ENCODE measurements around the gene LCE6A. TPM values are rescaled to one million over a fixed set of nuclear protein-coding genes. Genes with fewer than 3 reads are reported as not detected.

The LCE6A gene
- total RNA-seq, 4 donors from 2014 or later, result not detected

DNA sequence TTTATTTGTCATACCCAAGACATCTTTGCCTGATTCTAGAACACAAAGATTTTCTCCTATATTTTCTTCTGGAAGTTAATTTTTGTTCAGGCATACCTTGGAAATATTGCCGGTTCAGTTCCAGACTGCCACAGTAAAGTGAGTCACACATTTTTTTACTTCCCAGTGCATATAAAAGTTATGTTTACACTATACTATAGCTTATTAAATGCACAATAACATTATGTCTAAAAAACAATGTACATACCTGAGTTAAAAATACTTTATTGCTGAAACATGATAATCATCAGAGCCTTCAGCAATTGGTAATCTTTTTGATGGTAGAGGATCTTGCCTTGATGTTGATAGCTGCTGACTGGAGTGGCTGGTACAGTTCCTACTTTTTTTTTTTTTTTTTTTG is 45.5 kb downstream of the LCE6A start:
- in situ Hi-C loops (cut with MboI; ENCODE audit: low pct_ligation_motif_present in 1 of 4, low pct_unique_long_range_greater_than_20kb in 1 of 4, low sequenced_read_pairs in 3 of 4), result no loop called here
- no peak overlapping the region for H3K27ac ChIP-seq

More for the DNA sequence above, 45.5 kb downstream of the LCE6A start:
- Histone ChIP-seq H3K4me3 (no peak overlapping the region), H3K9me3 (no peaks in the 10 kb centered on the region), H3K36me3 (no peaks in the 10 kb centered on the region), H3K27me3 (no peaks in the 10 kb centered on the region), H3K4me1 (no peaks in the 10 kb centered on the region)
- intact Hi-C loops (cut with DNase I; ENCODE audit: low total_unique reads), result no loop called here
- no peak for DNase-seq
- 45 to 49% methylated on average over 1 of the region's 1 CpG for WGBS, 2 donors (ENCODE audit: low coverage in 1 of 2)
- no peak for TF ChIP-seq EP300 (IDR thresholded peaks at IDR 0.05; ENCODE audit: low read depth)
- no peak for TF ChIP-seq POLR2AphosphoS5 (IDR thresholded peaks at IDR 0.05)
- TF ChIP-seq, protein P1, sequence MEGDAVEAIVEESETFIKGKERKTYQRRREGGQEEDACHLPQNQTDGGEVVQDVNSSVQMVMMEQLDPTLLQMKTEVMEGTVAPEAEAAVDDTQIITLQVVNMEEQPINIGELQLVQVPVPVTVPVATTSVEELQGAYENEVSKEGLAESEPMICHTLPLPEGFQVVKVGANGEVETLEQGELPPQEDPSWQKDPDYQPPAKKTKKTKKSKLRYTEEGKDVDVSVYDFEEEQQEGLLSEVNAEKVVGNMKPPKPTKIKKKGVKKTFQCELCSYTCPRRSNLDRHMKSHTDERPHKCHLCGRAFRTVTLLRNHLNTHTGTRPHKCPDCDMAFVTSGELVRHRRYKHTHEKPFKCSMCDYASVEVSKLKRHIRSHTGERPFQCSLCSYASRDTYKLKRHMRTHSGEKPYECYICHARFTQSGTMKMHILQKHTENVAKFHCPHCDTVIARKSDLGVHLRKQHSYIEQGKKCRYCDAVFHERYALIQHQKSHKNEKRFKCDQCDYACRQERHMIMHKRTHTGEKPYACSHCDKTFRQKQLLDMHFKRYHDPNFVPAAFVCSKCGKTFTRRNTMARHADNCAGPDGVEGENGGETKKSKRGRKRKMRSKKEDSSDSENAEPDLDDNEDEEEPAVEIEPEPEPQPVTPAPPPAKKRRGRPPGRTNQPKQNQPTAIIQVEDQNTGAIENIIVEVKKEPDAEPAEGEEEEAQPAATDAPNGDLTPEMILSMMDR (IDR thresholded peaks at IDR 0.05), result no peak
- TF ChIP-seq POLR2A (IDR thresholded peaks at IDR 0.05), result no peak

Other genes with a start within 250 kb of the LCE6A start
- not detected for gene LCE3C, start 242.6 kb upstream of the LCE6A start, total RNA-seq
- gene LCE3B, start 229.0 kb upstream of the LCE6A start, total RNA-seq, result not detected
- gene LCE3A, start 219.8 kb upstream of the LCE6A start, total RNA-seq, result not detected
- gene LCE2D, start 179.5 kb upstream of the LCE6A start, total RNA-seq, result not detected
- gene LCE2C, start 167.6 kb upstream of the LCE6A start, total RNA-seq, result not detected
- gene LCE2B, start 156.7 kb upstream of the LCE6A start, total RNA-seq, result not detected
- gene LCE2A, start 144.5 kb upstream of the LCE6A start, total RNA-seq, result not detected
- gene LCE4A, start 134.7 kb upstream of the LCE6A start, total RNA-seq, result not detected
- not detected for gene KPRP, start 84.8 kb upstream of the LCE6A start, total RNA-seq
- gene LCE1F, start 67.7 kb upstream of the LCE6A start, total RNA-seq, result not detected
- not detected for gene LCE1E, start 56.6 kb upstream of the LCE6A start, total RNA-seq
- gene LCE1D, start 46.1 kb upstream of the LCE6A start, total RNA-seq, result not detected
- gene LCE1C, start 36.2 kb upstream of the LCE6A start, total RNA-seq, result not detected
- not detected for gene LCE1B, start 30.9 kb upstream of the LCE6A start, total RNA-seq
- not detected for gene LCE1A, start 15.4 kb upstream of the LCE6A start, total RNA-seq
- not detected for gene LCE7A, start 17.1 kb downstream of the LCE6A start, total RNA-seq
- gene SMCP, start 35.5 kb downstream of the LCE6A start, total RNA-seq, result not detected
- gene IVL, start 65.7 kb downstream of the LCE6A start, total RNA-seq, result not detected
- gene SPRR5, start 104.3 kb downstream of the LCE6A start, total RNA-seq, result not detected
- gene SPRR4, start 127.8 kb downstream of the LCE6A start, total RNA-seq, result not detected
- not detected for gene SPRR1A, start 141.2 kb downstream of the LCE6A start, total RNA-seq
- gene SPRR3, start 158.9 kb downstream of the LCE6A start, total RNA-seq, result not detected
- gene SPRR1B, start 188.3 kb downstream of the LCE6A start, total RNA-seq, result not detected
- not detected for gene SPRR2D, start 198.3 kb downstream of the LCE6A start, total RNA-seq
- not detected for gene SPRR2A, start 214.7 kb downstream of the LCE6A start, total RNA-seq
- not detected for gene SPRR2B, start 228.8 kb downstream of the LCE6A start, total RNA-seq